Spleen (tissue), 11 donors: Measurements from ENCODE around the gene RNF146. TPM values are rescaled to one million over a fixed set of nuclear protein-coding genes. Genes with fewer than 3 reads are reported as not detected.

Experiments used
- DNase-seq: peaks from one replicate; pipeline ENCODE4 v3.0.0-alpha.2; 2020
- H3K27ac ChIP-seq, 8 donors: fragments of 200-600 bp; sonication (generic) in 7 of 8; 1 replicate in 4 of 8; 2 replicates in 4 of 8; pipeline versions ENCODE4 v1.5.0 to v1.8.0; 2016 to 2021; ENCODE audit warnings: inconsistent platforms in 4 of 8, mild to moderate bottlenecking in 4 of 8, moderate library complexity in 1 of 8
- H3K27me3 ChIP-seq, 7 donors: fragments of 200-600 bp; sonication (generic) in 6 of 7; replicated peaks in 1 of 7; 1 replicate in 4 of 7; 2 replicates in 3 of 7; pipeline versions ENCODE4 v1.5.0 to v1.8.0; 2016 to 2021; ENCODE audit warnings: inconsistent platforms in 3 of 7, mild to moderate bottlenecking in 1 of 7
- H3K36me3 ChIP-seq, 6 donors: fragments of 200-600 bp; sonication (generic) in 5 of 6; 1 replicate in 4 of 6; 2 replicates in 2 of 6; pipeline versions ENCODE4 v1.5.0 to v1.8.0; 2016 to 2021; ENCODE audit warnings: inconsistent platforms in 2 of 6
- H3K4me1 ChIP-seq, 6 donors: fragments of 200-600 bp; sonication (generic) in 5 of 6; 1 replicate in 3 of 6; 2 replicates in 3 of 6; pipeline versions ENCODE4 v1.5.0 to v1.8.0; 2016 to 2021; ENCODE audit warnings: inconsistent platforms in 3 of 6
- H3K4me3 ChIP-seq, 8 donors: fragments of 200-600 bp; sonication (generic) in 7 of 8; 1 replicate in 4 of 8; 2 replicates in 4 of 8; pipeline versions ENCODE4 v1.5.0 to v1.8.0; 2016 to 2021; ENCODE audit warnings: inconsistent platforms in 4 of 8, mild to moderate bottlenecking in 4 of 8, moderate library complexity in 2 of 8
- H3K9me3 ChIP-seq, 8 donors: fragments of 200-600 bp; sonication (generic) in 7 of 8; 1 replicate in 4 of 8; 2 replicates in 4 of 8; pipeline versions ENCODE4 v1.5.0 to v1.8.0; 2016 to 2021; ENCODE audit warnings: inconsistent platforms in 4 of 8
- POLR2A ChIP-seq, 3 donors: fragments of 450-650 bp; IDR thresholded peaks; one replicate each; pipeline ENCODE4 v1.5.1; 2017; ENCODE audit warnings: antibody characterized with exemption in 3 of 3, mild to moderate bottlenecking in 1 of 3
- POLR2AphosphoS5 ChIP-seq, 3 donors: sonication (generic); formaldehyde crosslinking; IDR thresholded peaks; one replicate each; pipeline ENCODE4 v1.5.1; 2017; ENCODE audit warnings: antibody characterized with exemption in 3 of 3
- WGBS, 5 donors: extraction: QIAGEN DNeasy Blood & Tissue Kit in 3 of 5; methylation state at CpG; one replicate each; pipeline versions ENCODE4 v1.1.5 to v1.1.7; 2013 to 2018; 5-methylcytosine and 5-hydroxymethylcytosine counted together
- intact Hi-C: fragments of 100-400 bp; cut with DNase I; formaldehyde crosslinking; loops from one replicate; pipeline ENCODE4 v1.15.0; 2023; ENCODE audit warnings: low total_unique reads
- polyA plus RNA-seq, 3 donors: library from polyadenylated mRNA; stranded (reverse); fragments of 200-250 nt; gene quantifications; one replicate each; pipeline ENCODE4 v1.2.1, GENCODE V29; 2013
- total RNA-seq, 7 donors: library from RNA; depleted of rRNA in 3 of 7; stranded (reverse); fragments of >200 nt in 3 of 7; fragmentation: NEBNext Ultra II Directional in 4 of 7; extraction: Animal tissue kit (Norgen Biotek cat#: 25700) in 4 of 7; gene quantifications; one replicate each; pipeline versions ENCODE4 v1.1.0 to v1.2.1, GENCODE V29; 2016 to 2021
- TF ChIP-seq, protein P1 (sequence below), 11 experiments: fragments of 200-600 bp in 7 of 11; fragments of 450-650 bp in 4 of 11; sonication (generic) in 4 of 11; IDR thresholded peaks in 8 of 11; conservative IDR thresholded peaks in 3 of 11; 1 replicate in 7 of 11; 2 replicates in 4 of 11; pipeline versions ENCODE4 v1.4.0 to v1.8.0; 2016 to 2021; ENCODE audit warnings: antibody characterized with exemption in 11 of 11, inconsistent platforms in 4 of 11, mild to moderate bottlenecking in 1 of 11
- donor health status: healthy with polysubstance abuse.
- donor health status: DM: no; HTN: no; CAD: no; lungs with moderate emphysema.
- donor health status: DM: no; HTN: no; CAD: no.
- donor health status: Bipolar disorder and iron deficiency.
- donor health status: healthy.
- donor health status: DM: no; HTN: no; CAD: no.
- donor health status: DM: yes; HTN: yes; CAD: no.

The RNF146 gene
- total and polyA plus RNA-seq, 10 donors, result 31.5 to 125 (median 64.2) TPM

DNA sequence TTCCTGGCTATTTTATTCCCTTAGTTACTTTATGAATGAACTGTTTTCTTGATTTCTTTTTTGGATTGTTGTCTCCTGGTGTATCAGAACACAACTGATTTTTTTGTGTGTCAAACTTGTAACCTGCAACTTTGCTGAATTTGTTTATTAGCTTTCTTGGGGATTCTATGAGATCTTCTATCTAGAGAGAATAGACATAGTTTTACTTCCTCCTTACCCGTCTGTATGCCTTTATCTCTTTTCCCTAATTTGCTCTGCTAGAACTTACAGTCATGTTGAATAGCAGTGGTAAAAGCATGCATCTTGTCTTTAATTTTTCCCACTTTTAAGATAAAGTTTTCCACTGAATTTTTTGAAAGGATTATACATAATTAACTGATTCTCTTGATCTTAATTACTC lies 13.2 kb downstream of the RNF146 start:
- no peak for DNase-seq
- peaks cover 0 to 50% (median 31%) of the 10 kb centered on the region in 6 donors for H3K4me1 ChIP-seq

DNA sequence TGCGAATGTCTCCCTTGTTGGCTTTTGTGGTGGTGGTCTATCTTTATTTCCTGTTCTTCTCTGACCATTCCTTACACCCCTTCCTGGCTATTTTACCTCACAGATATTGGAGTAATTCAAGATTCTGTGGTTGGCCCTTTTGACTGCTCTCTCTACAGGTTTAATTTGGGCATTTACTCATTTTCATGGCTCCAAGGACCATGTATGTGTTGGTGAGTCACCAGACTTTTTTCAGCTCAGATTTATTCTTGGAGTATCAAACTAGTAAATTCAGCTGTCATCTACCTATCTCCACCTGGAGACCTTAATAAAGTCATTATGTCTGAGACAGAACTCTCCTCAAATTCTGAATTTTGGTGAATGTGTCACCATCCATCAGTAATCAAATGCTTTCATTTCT lies 15.5 kb downstream of the RNF146 start:
- intact Hi-C loops, result no loop called here
- no peaks in the 10 kb centered on the region for H3K27me3 ChIP-seq
- H3K27ac ChIP-seq, result no peak overlapping the region
- TF ChIP-seq POLR2A (IDR thresholded peaks at IDR 0.05) (no peak), POLR2AphosphoS5 (IDR thresholded peaks at IDR 0.05) (no peak)
- TF ChIP-seq, protein P1, sequence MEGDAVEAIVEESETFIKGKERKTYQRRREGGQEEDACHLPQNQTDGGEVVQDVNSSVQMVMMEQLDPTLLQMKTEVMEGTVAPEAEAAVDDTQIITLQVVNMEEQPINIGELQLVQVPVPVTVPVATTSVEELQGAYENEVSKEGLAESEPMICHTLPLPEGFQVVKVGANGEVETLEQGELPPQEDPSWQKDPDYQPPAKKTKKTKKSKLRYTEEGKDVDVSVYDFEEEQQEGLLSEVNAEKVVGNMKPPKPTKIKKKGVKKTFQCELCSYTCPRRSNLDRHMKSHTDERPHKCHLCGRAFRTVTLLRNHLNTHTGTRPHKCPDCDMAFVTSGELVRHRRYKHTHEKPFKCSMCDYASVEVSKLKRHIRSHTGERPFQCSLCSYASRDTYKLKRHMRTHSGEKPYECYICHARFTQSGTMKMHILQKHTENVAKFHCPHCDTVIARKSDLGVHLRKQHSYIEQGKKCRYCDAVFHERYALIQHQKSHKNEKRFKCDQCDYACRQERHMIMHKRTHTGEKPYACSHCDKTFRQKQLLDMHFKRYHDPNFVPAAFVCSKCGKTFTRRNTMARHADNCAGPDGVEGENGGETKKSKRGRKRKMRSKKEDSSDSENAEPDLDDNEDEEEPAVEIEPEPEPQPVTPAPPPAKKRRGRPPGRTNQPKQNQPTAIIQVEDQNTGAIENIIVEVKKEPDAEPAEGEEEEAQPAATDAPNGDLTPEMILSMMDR (IDR thresholded peaks at IDR 0.05 in 8 of 11, conservative IDR thresholded peaks at IDR 0.05 in 3 of 11), result no peak
- H3K36me3 ChIP-seq, result peaks cover 0 to 72% (median 36%) of the 10 kb centered on the region in 6 donors
- DNase-seq, result no peak
- no peak overlapping the region for H3K4me3 ChIP-seq
- H3K9me3 ChIP-seq, result no peaks in the 10 kb centered on the region
- WGBS, 5 donors, result 95 to 100% (median 96%) methylated on average over 1 of the region's 1 CpG
- H3K4me1 ChIP-seq, result peaks cover 0 to 31% (median 18%) of the 10 kb centered on the region in 6 donors

More for the DNA sequence above, 13.2 kb downstream of the RNF146 start:
- TF ChIP-seq, protein P1 (IDR thresholded peaks at IDR 0.05 in 8 of 11, conservative IDR thresholded peaks at IDR 0.05 in 3 of 11), result no peak
- TF ChIP-seq POLR2AphosphoS5 (IDR thresholded peaks at IDR 0.05) (no peak), POLR2A (IDR thresholded peaks at IDR 0.05) (no peak)
- no peaks in the 10 kb centered on the region for H3K27me3 ChIP-seq
- H3K4me3 ChIP-seq, result no peak overlapping the region
- intact Hi-C loops, result no loop called here
- H3K9me3 ChIP-seq, result no peaks in the 10 kb centered on the region
- WGBS, 5 donors, result 19 to 35% (median 28%) methylated on average over 1 of the region's 1 CpG
- H3K27ac ChIP-seq, result no peak overlapping the region
- H3K36me3 ChIP-seq, result peaks cover 0 to 50% (median 21%) of the 10 kb centered on the region in 6 donors

DNA sequence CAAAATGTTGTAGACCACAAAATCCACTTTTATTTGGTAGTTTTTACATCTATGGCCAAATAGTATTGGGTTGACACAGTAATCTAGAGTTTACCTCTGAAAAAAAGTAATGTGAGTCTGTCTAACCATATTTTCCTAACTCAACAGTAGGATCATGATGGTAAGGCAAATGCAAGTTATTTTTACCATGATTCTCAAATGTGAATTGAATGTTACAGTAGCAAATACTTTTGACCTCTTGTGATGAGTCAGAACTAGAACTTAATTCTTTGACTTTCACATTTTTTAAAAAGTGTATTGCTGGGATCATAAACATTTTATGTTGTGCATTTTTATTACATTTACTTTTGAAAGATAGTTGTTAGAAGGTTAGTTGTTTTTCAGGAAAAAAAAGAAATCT lies 22.0 kb downstream of the RNF146 start:
- DNase-seq, result no peak
- H3K27ac ChIP-seq, result no peak overlapping the region
- H3K36me3 ChIP-seq, result peaks cover 0 to 72% (median 29%) of the 10 kb centered on the region in 6 donors
- H3K9me3 ChIP-seq, result no peaks in the 10 kb centered on the region
- intact Hi-C loops, result no loop called here
- TF ChIP-seq POLR2A (IDR thresholded peaks at IDR 0.05), result no peak
- TF ChIP-seq, protein P1 (IDR thresholded peaks at IDR 0.05 in 8 of 11, conservative IDR thresholded peaks at IDR 0.05 in 3 of 11), result no peak
- no peak for TF ChIP-seq POLR2AphosphoS5 (IDR thresholded peaks at IDR 0.05)
- peaks cover 0 to 27% (median 20%) of the 10 kb centered on the region in 6 donors for H3K4me1 ChIP-seq
- no peaks in the 10 kb centered on the region for H3K27me3 ChIP-seq
- no peak overlapping the region for H3K4me3 ChIP-seq

DNA sequence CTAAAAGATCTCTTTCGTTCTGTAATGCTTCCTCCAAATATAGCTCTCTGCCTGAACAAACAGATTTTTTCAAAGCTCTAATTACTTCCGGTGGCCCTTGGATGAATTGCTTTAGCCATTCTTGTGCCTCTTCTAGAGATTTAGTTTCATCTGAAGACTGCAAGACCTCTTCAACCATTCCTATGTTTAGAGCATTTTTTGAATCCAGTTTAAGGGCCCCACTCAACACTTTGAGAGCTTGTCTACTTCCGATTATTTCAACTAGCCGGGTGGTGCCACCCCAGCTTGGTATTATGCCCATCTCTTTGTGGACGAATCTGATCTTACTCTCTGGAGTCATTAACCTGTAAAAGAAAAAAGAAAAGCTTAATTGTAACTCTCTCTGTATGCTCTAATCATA lies 23.3 kb downstream of the RNF146 start:
- H3K9me3 ChIP-seq, result no peaks in the 10 kb centered on the region
- TF ChIP-seq POLR2AphosphoS5 (IDR thresholded peaks at IDR 0.05) (no peak), POLR2A (IDR thresholded peaks at IDR 0.05) (no peak)
- TF ChIP-seq, protein P1 (IDR thresholded peaks at IDR 0.05 in 8 of 11, conservative IDR thresholded peaks at IDR 0.05 in 3 of 11), result no peak
- no peak overlapping the region for H3K27ac ChIP-seq
- H3K36me3 ChIP-seq, result peaks cover 0 to 74% (median 26%) of the 10 kb centered on the region in 6 donors
- H3K27me3 ChIP-seq, result no peaks in the 10 kb centered on the region
- WGBS, 5 donors, result 87 to 91% (median 88%) methylated on average over 5 of the region's 5 CpGs
- peaks cover 0 to 27% (median 20%) of the 10 kb centered on the region in 6 donors for H3K4me1 ChIP-seq
- intact Hi-C loops, result no loop called here
- H3K4me3 ChIP-seq, result no peak overlapping the region
- DNase-seq, result no peak
